GM10266 (cell line): ENCODE results near the gene PPP1R27.

ENCODE experiments used
- DNase-seq: peaks from one replicate; pipeline ENCODE4 v3.0.0; 2012; ENCODE audit errors: extremely low spot score
- TF ChIP-seq, protein P1 (sequence below): IDR thresholded peaks from 2 replicates; pipeline ENCODE4 v1.5.1; 2012; ENCODE audit warnings: mild to moderate bottlenecking, low read depth; ENCODE audit not compliant: control insufficient read depth, insufficient read depth; ENCODE audit errors: missing control alignments

PPP1R27 gene

DNA sequence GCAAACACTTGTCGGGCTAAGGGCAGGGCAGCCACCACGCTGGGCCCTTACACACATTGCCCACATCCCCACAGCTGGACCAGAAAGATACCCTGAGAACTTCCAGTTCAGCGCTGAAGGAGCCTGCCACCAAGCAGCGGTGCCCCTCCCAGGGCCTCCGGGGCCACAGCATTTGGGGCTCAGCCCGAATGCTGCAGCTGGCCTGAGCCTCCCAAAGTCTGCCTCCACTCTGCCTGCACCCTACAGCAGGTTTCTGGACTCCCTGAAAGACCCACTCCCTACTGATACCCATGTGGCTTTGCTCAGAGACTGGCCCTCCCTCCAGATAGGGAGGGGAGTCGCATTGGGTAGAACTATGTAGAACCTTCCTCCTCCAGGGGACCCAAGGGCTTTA lies 3.3 kb downstream of the PPP1R27 start:
- TF ChIP-seq, protein P1, sequence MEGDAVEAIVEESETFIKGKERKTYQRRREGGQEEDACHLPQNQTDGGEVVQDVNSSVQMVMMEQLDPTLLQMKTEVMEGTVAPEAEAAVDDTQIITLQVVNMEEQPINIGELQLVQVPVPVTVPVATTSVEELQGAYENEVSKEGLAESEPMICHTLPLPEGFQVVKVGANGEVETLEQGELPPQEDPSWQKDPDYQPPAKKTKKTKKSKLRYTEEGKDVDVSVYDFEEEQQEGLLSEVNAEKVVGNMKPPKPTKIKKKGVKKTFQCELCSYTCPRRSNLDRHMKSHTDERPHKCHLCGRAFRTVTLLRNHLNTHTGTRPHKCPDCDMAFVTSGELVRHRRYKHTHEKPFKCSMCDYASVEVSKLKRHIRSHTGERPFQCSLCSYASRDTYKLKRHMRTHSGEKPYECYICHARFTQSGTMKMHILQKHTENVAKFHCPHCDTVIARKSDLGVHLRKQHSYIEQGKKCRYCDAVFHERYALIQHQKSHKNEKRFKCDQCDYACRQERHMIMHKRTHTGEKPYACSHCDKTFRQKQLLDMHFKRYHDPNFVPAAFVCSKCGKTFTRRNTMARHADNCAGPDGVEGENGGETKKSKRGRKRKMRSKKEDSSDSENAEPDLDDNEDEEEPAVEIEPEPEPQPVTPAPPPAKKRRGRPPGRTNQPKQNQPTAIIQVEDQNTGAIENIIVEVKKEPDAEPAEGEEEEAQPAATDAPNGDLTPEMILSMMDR, result no peak
- DNase-seq, result no peak

DNA sequence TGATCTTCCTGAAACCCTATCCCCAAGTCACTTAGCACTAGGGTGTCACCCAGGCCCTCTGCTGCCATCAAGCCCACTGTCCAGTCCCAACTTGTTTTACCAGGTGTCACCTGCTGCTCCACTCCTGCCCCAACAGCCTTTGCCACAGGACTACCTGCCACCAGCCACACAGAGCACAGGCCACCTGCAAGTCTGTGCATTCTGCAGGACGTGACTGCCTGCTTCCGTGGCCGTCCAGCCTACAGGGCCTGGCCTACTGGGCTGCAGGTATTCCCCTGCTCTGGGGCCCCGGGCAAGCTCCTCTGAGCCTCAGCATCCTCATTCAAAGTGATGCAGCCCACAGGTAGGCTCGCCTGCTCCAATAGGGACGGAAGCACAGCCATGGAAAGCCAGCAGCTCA lies 5.0 kb downstream of the PPP1R27 start:
- TF ChIP-seq, protein P1, result no peak
- DNase-seq, result no peak

DNA sequence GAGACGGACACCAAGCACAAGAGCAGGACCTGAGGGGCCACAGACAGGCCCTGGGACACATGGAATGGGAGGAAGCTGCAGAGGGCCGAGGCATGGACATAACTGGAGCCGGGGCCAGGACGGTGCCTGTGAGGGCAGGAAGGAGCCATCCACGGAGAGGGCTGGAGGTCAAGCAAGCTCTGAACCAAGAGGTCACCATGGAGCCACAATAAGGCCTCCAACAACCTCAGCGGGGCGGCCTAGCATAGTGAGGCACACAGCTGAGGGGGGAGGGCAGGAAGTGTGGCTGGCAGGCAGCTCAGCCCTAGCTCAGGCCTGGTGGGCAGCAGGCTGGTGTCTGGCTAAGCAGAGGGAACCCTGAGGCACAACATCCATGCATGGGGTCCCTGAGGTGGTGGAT lies 6.2 kb downstream of the PPP1R27 start:
- no peak for DNase-seq
- TF ChIP-seq, protein P1, result no peak

DNA sequence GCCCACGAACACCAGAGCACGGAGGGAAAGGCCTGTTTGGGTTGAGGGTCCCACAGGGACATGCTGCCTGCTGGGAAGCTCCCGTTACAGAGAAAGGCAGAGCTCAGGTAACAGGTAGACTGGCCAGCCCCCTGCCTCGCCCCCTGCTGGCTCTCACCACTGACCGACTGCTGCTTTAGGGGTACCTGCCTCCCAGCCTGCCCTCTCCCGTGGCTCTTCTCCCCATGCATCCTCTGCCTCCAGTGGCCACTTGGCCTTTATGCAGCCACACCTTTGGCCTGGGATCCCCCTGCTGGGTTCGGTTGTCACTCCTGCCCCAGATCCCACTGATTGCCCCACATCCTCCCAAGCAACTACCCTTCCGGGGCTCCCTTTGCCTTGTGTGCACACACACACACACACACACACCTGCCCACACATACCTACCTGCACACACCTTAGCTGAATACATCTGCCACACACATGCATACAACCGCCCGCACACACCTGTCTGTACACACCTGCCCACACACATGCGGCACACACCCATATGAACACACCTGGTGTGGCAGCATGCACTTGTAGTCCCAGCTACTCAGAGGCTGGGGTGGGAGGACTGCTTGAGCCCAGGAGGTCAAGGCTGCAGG lies 8.9 kb downstream of the PPP1R27 start:
- TF ChIP-seq, protein P1, result no peak
- no peak for DNase-seq

DNA sequence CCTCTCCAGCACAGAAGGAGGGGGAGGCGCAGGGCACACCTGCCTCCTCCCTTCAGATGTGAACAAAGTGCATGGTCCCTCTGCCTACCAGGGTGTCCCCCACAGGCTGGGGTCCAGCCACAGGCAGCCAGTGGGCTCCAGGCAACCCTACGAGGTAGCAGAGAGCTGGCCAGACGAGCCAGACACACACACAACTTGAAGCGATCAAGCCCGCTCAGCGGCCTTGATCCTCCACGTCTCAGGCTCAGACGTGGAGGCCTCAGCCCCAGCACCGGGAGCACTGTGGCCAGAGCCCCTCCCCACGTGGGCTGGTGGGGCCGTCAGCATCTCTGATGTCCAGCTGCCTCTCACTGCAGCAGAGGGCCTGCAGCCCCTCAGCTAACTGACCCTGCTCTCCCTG lies 10.3 kb downstream of the PPP1R27 start:
- DNase-seq, result no peak
- TF ChIP-seq, protein P1, result no peak

DNA sequence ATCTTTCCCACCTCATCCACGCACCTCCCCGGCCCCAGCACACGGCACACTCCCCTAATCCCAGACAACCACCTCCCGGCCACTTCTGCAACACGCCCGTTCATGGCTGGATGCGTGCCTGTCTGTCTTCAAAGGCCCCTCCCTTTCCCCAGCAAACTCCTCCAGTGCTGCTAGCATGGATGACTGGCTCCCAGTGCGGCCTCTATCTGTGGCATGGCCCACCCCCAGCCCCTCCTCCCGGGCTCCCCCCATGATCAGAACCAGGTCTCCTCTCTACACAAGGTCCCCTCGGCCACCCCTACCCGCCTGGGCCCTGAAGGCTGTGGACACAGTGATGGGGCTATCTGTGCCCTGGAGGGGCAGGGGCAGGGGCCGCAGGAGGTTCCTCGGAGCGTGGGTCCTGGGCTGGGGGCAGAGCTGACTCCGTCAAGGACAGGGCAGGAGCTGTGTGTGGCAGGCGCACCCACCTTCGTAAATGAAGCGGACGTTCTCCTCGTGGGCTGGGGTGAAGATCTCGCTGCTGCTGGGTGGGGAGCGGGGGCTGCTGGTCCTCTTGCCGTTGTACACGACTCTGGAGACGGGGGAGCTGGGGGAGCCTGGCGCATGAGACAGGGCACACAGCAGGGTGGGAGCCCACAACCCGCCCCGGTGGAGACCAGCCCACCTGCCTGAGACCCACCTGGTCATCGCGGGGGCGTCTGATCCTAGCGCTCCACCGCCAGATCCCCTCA lies 10.9 kb downstream of the PPP1R27 start:
- no peak for DNase-seq
- TF ChIP-seq, protein P1, result no peak
